HG02678 (cell line): ENCODE measurements around the gene TTC12.

ENCODE experiments used
- ATAC-seq: cut with Tn5 transposase; IDR thresholded peaks from one replicate; pipeline ENCODE4 v1.9.1; 2021; ENCODE audit warnings: mild to moderate bottlenecking, moderate library complexity; ENCODE audit not compliant: unreplicated experiment

Gene TTC12

GRCh38 chr11:113398669-113399430, 84.5 kb downstream of the TTC12 start:
- no peak for ATAC-seq

- ATAC-seq = no peak
Observed at GRCh38 chr11:113400631-113401230, 86.3 kb downstream of the TTC12 start.

DNA sequence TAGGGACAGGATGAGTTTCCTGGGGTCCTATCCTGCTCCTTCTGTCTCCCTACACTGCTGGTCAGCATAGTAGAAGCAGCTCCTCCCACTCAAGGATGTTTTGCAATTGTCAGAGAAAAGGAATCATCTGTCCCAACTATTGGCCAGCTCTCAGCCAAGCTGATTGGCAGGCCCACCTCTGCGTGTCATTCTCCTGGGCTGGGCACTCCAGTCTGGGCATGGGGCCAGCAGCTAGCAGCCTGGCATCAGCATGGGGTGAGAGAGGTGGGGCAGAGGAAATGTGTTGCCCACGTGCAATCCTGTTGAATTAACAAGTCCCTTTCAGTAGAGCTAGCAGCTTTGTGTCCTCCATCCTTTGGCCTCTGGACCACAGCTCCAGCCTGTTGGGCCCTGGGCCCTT, 87.3 kb downstream of the TTC12 start:
- ATAC-seq = no peak

GRCh38 chr11:113404859-113405430, 90.6 kb downstream of the TTC12 start:
- no peak for ATAC-seq

GRCh38 chr11:113405724-113406478, 91.5 kb downstream of the TTC12 start:
- ATAC-seq = no peak

DNA sequence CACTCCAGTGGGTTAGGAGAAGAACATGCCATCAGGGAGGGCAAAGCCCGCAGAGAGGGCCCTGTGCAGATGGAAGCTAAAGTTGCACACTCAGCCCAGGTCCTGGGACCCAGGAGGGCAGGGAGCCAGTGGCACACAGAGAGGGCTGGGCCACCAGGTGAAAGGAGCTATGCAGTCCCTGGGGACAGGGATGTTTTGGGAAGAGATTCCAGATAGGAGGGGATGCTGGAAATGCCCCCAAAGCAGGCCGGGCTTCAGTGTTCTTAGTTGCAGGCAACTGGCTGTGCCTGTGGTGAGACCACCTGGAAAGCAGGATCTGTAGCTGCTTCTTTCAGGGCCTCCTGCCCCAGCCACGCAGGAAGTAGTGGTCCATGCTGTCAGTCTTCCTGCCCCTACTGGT, 92.8 kb downstream of the TTC12 start:
- no peak for ATAC-seq

DNA sequence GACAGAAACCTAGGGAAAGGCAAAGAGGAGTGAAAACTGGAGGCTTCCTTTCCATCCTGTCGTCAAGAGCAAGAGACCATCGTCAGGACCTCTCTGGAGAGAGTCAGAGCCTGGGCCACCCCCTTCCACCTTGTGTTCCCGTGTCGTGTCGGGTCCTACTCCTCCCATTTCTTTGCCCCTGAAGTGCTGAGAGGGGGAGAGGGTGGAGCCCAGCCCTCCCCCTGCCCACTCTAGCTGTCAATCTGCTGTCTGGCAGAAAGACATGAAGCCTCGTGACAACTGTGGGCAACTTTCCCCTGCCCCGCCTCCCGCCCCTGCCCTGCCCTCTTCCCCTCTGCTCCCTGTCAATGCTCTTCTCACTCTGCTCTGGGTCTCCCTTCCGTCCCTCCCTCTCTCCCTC, 93.8 kb downstream of the TTC12 start:
- ATAC-seq = no peak

DNA sequence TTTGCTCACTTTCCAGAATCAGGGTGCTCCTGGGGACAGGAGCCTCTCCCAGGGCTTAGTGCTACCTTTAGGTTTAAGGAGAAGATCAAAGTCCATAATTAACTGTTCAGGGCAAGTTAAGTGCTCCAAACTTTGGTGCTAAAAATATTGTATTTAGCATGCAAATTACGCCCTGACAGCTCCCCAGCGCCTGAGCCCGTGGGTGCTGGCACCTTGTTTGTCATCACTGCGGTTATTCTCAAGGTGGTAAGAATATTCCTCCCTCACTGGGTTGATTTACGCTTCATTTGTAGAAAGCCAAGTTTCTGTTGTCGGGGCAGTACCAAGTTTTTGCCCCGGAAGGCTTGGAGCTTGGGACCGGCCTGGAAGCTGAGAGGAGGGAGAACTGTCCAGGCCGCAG, 94.5 kb downstream of the TTC12 start:
- no peak for ATAC-seq

DNA sequence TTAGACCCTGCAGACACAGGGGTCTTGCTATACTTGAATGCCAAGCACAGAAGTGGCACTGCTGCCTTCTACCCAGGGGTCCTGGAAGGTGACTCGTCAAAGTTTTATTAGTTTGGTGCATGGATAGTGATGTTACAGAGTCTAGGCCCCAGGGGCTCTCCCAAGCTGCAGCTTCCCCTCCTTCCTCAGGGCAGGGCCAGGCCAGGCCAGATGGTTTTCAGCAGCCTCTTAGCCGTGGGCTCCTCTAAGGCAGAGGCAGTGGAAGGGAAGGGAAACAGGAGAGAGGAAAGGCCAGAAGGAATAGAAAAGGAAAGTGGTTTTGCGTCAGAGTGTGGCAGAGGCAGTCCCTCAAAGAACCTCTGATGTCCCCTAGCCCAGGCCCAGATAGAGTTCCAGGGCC, 95.1 kb downstream of the TTC12 start:
- no peak for ATAC-seq

- no peak for ATAC-seq
Observed at GRCh38 chr11:113410414-113411135, 96.2 kb downstream of the TTC12 start.

- no peak for ATAC-seq
Observed at GRCh38 chr11:113411536-113411935, 97.2 kb downstream of the TTC12 start.

GRCh38 chr11:113412675-113413074, 98.3 kb downstream of the TTC12 start:
- ATAC-seq = no peak

GRCh38 chr11:113415343-113415742, 101.0 kb downstream of the TTC12 start:
- ATAC-seq = no peak
